Neural crest cell (in vitro differentiated cells): Measurements from ENCODE around the gene DCN. TPM values are rescaled to one million over a fixed set of nuclear protein-coding genes. Genes with fewer than 3 reads are reported as not detected.

Experiments
- DNase-seq: peaks from one replicate; pipeline ENCODE4 v3.0.0; 2021; ENCODE audit warnings: low read depth, mixed read lengths, low spot score
- H3K27ac Mint-ChIP-seq: one replicate; pipeline ENCODE4 v1.8.0; 2021; ENCODE audit warnings: mild to moderate bottlenecking, mixed read lengths; ENCODE audit not compliant: unreplicated experiment
- H3K27me3 Mint-ChIP-seq: 2 replicates; pipeline ENCODE4 v1.8.0; 2021; ENCODE audit warnings: low read depth, mild to moderate bottlenecking, mixed read lengths
- H3K36me3 Mint-ChIP-seq: 2 replicates; pipeline ENCODE4 v1.8.0; 2021; ENCODE audit warnings: low read depth, mild to moderate bottlenecking, mixed read lengths
- H3K4me1 Mint-ChIP-seq: 2 replicates; pipeline ENCODE4 v1.8.0; 2021; ENCODE audit warnings: mixed read lengths
- H3K4me3 Mint-ChIP-seq: one replicate; pipeline ENCODE4 v1.8.0; 2021; ENCODE audit warnings: mild to moderate bottlenecking, mixed read lengths
- H3K9me3 Mint-ChIP-seq: 2 replicates; pipeline ENCODE4 v1.8.0; 2021; ENCODE audit warnings: mixed read lengths
- CTCF ChIP-seq: fragments of 200-600 bp; sonication (generic); conservative IDR thresholded peaks from 2 replicates; pipeline ENCODE4 v1.5.0; 2021; ENCODE audit warnings: antibody characterized with exemption, mild to moderate bottlenecking
- total RNA-seq: library from RNA; stranded (reverse); gene quantifications from 2 replicates; pipeline ENCODE4 v1.2.1, GENCODE V29; 2021

The DCN gene
- total RNA-seq, 1 donor from 2014 or later, result 19.6 TPM

GRCh38 chr12:91119089-91119488 is 63.5 kb downstream of the DCN start:
- no peaks in the 10 kb centered on the region for H3K36me3 Mint-ChIP-seq
- no peaks in the 10 kb centered on the region for H3K27me3 Mint-ChIP-seq
- DNase-seq, result no peak
- no peak overlapping the region for H3K4me3 Mint-ChIP-seq
- no peaks in the 10 kb centered on the region for H3K4me1 Mint-ChIP-seq
- no peak overlapping the region for H3K27ac Mint-ChIP-seq
- no peak for TF ChIP-seq CTCF
- peaks cover 4% of the 10 kb centered on the region for H3K9me3 Mint-ChIP-seq

GRCh38 chr12:91113621-91114020 is 69.0 kb downstream of the DCN start:
- no peak overlapping the region for H3K27ac Mint-ChIP-seq
- H3K4me3 Mint-ChIP-seq, result no peak overlapping the region
- no peak for TF ChIP-seq CTCF
- H3K9me3 Mint-ChIP-seq, result peaks cover 3% of the 10 kb centered on the region
- peaks cover 12% of the 10 kb centered on the region for H3K4me1 Mint-ChIP-seq
- no peaks in the 10 kb centered on the region for H3K36me3 Mint-ChIP-seq
- no peaks in the 10 kb centered on the region for H3K27me3 Mint-ChIP-seq
- no peak for DNase-seq

GRCh38 chr12:91111366-91112325 is 71.0 kb downstream of the DCN start, which contains the start of gene LUM:
TSS of gene LUM (minus strand) at chr12:91111494. CDS start at chr12:91108979, 2,515 bp downstream.
- DNase-seq, result no peak
- H3K27me3 Mint-ChIP-seq, result no peaks in the 10 kb centered on the region
- peak within 1 kb of the TSS; percentile 10 for H3K27ac Mint-ChIP-seq
- H3K4me1 Mint-ChIP-seq, result peaks cover 12% of the 10 kb centered on the region
- no peaks in the 10 kb centered on the region for H3K36me3 Mint-ChIP-seq
- peak within 1 kb of the TSS; percentile 0 for H3K4me3 Mint-ChIP-seq
- H3K9me3 Mint-ChIP-seq, result peaks cover 3% of the 10 kb centered on the region
- no peak for TF ChIP-seq CTCF

- Mint-ChIP-seq H3K27ac (no peak overlapping the region), H3K4me3 (peak overlapping the region; percentile 0), H3K36me3 (no peaks in the 10 kb centered on the region), H3K4me1 (peaks cover 12% of the 10 kb centered on the region), H3K9me3 (peaks cover 3% of the 10 kb centered on the region), H3K27me3 (no peaks in the 10 kb centered on the region)
- TF ChIP-seq CTCF, result no peak
- DNase-seq, result no peak
Measured at GRCh38 chr12:91110311-91110924, 72.2 kb downstream of the DCN start.

GRCh38 chr12:91109581-91110310 is 72.9 kb downstream of the DCN start:
- Mint-ChIP-seq H3K27ac (no peak overlapping the region), H3K4me1 (peaks cover 12% of the 10 kb centered on the region), H3K36me3 (no peaks in the 10 kb centered on the region), H3K4me3 (no peak overlapping the region), H3K9me3 (peaks cover 3% of the 10 kb centered on the region), H3K27me3 (no peaks in the 10 kb centered on the region)
- TF ChIP-seq CTCF, result no peak
- no peak for DNase-seq
